HEK293T (cell line): Measurements from ENCODE around the gene MOV10.

Source experiments
- CTCF ChIA-PET: fragments of 350-600 bp; formaldehyde crosslinking; extraction: SDS; loops from one replicate; lab custom pipeline; 2021; ENCODE audit warnings: antibody characterized with exemption, inconsistent platforms; lab: Yijun Ruan, JAX
- POLR2A ChIA-PET: fragments of 350-600 bp; formaldehyde crosslinking; extraction: SDS; loops from one replicate; lab custom pipeline; 2020; ENCODE audit warnings: antibody characterized with exemption, inconsistent platforms; lab: Yijun Ruan, JAX
- DNase-seq: peaks from one replicate; pipeline ENCODE4 v3.0.0; 2012; ENCODE audit warnings: mixed read lengths; ENCODE audit errors: extremely low spot score
- ARNT ChIP-seq: fragments of 450-650 bp; IDR thresholded peaks from 2 replicates; pipeline ENCODE4 v1.6.1; 2017; ENCODE audit warnings: mild to moderate bottlenecking
- BHLHE40 ChIP-seq: fragments of 450-650 bp; IDR thresholded peaks from 2 replicates; pipeline ENCODE4 v1.6.1; 2016; ENCODE audit warnings: mild to moderate bottlenecking, moderate library complexity, borderline replicate concordance
- CTBP1 ChIP-seq: fragments of 450-650 bp; IDR thresholded peaks from 2 replicates; pipeline ENCODE4 v1.6.1; 2016; ENCODE audit warnings: borderline replicate concordance
- ELF4 ChIP-seq: fragments of 450-650 bp; IDR thresholded peaks from 2 replicates; pipeline ENCODE4 v1.6.1; 2017; ENCODE audit warnings: antibody characterized with exemption
- FOXA1 ChIP-seq: fragments of 450-650 bp; IDR thresholded peaks from 2 replicates; pipeline ENCODE4 v1.6.1; 2016; ENCODE audit warnings: mild to moderate bottlenecking
- FOXK2 ChIP-seq: fragments of 450-650 bp; IDR thresholded peaks from 2 replicates; pipeline ENCODE4 v1.6.1; 2016; ENCODE audit warnings: mild to moderate bottlenecking
- FOXM1 ChIP-seq: fragments of 450-650 bp; IDR thresholded peaks from 2 replicates; pipeline ENCODE4 v1.6.1; 2017; ENCODE audit warnings: mild to moderate bottlenecking, borderline replicate concordance
- HDGF ChIP-seq: fragments of 450-650 bp; IDR thresholded peaks from 2 replicates; pipeline ENCODE4 v1.6.1; 2017; ENCODE audit warnings: antibody characterized with exemption, borderline replicate concordance
- L3MBTL2 ChIP-seq: fragments of 450-650 bp; conservative IDR thresholded peaks from 2 replicates; pipeline ENCODE4 v1.6.1; 2016; ENCODE audit warnings: mild to moderate bottlenecking
- LEF1 ChIP-seq: fragments of 450-650 bp; IDR thresholded peaks from 2 replicates; pipeline ENCODE4 v1.6.1; 2017; ENCODE audit warnings: mild to moderate bottlenecking, borderline replicate concordance
- NFRKB ChIP-seq: fragments of 450-650 bp; IDR thresholded peaks from 2 replicates; pipeline ENCODE4 v1.6.1; 2016; ENCODE audit warnings: mild to moderate bottlenecking, moderate library complexity
- SP1 ChIP-seq: fragments of 450-650 bp; IDR thresholded peaks from 2 replicates; pipeline ENCODE4 v1.6.1; 2017
- SUZ12 ChIP-seq: fragments of 450-650 bp; IDR thresholded peaks from 2 replicates; pipeline ENCODE4 v1.6.1; 2016; ENCODE audit warnings: mild to moderate bottlenecking
- TARDBP ChIP-seq: fragments of 450-650 bp; IDR thresholded peaks from 2 replicates; pipeline ENCODE4 v1.6.1; 2016
- ZNF384 ChIP-seq: fragments of 450-650 bp; IDR thresholded peaks from 2 replicates; pipeline ENCODE4 v1.6.1; 2016
- TF ChIP-seq, protein P1 (sequence below): fragments of 450-650 bp; IDR thresholded peaks from 2 replicates; pipeline ENCODE4 v1.6.1; 2016

The MOV10 gene

DNA sequence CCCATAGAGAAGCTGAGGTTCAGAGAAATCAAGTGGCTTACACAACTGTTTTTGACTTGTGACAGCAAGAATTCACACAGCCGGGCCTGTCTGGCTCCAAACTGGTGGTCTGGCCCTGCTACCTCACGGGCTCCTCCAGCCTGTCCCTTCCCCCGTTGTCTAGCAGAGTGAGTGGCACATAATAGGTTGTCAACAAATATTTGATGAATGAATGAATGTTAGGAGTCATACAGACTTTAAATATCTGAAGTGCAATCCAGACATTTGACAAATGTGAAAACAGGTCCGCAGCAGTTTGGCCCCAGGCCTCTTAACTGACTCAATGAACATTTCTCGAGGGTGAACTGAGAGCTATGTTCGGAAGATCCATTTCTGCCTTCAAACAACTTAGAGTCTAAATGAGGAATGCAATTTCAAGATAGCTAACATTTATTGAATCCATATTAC lies 33.6 kb downstream of the MOV10 start:
- POLR2A ChIA-PET: interaction anchor here (0.7 to 2.4 kb wide), 4 partner anchors 7 to 317 kb away, joined by 3 to 17 read pairs (median 11); partner anchors contain the start of genes CAPZA1, MOV10, PPM1J and ST7L
- DNase-seq: no peak
- TF ChIP-seq FOXK2: no peak
- no peak for TF ChIP-seq FOXM1
- TF ChIP-seq BHLHE40: no peak
- TF ChIP-seq ZNF384: no peak
- TF ChIP-seq CTBP1: no peak
- no peak for TF ChIP-seq L3MBTL2
- no peak for TF ChIP-seq SP1
- no peak for TF ChIP-seq NFRKB
- no peak for TF ChIP-seq HDGF
- TF ChIP-seq LEF1: no peak
- no peak for TF ChIP-seq ARNT
- TF ChIP-seq, protein P1, sequence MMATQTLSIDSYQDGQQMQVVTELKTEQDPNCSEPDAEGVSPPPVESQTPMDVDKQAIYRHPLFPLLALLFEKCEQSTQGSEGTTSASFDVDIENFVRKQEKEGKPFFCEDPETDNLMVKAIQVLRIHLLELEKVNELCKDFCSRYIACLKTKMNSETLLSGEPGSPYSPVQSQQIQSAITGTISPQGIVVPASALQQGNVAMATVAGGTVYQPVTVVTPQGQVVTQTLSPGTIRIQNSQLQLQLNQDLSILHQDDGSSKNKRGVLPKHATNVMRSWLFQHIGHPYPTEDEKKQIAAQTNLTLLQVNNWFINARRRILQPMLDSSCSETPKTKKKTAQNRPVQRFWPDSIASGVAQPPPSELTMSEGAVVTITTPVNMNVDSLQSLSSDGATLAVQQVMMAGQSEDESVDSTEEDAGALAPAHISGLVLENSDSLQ: no peak
- TF ChIP-seq FOXA1: no peak
- no peak for TF ChIP-seq SUZ12
- TF ChIP-seq TARDBP: no peak
- no peak for TF ChIP-seq ELF4
- CTCF ChIA-PET: interaction anchor here (0.9 to 2.1 kb wide), 4 partner anchors 8 to 318 kb away, joined by 3 to 9 read pairs (median 8); partner anchors contain the start of gene MOV10

DNA sequence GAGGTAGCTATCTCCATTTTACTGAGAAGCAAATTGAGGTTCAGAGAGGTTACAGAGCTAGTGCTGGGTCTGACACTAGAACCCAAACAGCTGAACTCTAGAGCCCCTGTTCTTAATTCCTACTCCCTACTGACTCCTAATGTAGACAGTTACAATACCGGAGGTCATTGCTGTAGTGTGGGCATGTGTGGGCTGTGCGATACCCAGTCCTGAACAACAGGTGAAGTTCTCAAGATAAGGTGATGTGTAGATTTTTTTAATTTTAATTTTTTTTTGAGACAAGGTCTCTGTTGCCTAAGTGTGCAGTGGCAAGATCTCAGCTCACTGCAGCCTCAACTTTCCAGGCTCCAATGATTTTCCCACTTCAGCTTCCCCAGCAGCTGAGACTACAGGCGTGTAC lies 34.0 kb downstream of the MOV10 start:
- DNase-seq: no peak
- ChIA-PET CTCF (interaction anchor here (0.9 to 2.1 kb wide), 5 partner anchors 8 to 318 kb away, joined by 3 to 9 read pairs (median 7); partner anchors contain the start of gene MOV10), POLR2A (interaction anchor here (2.3 to 2.4 kb wide), 2 partner anchors 34 to 90 kb away, joined by 16 to 17 read pairs; partner anchors contain the start of genes CAPZA1, MOV10 and ST7L)
- TF ChIP-seq NFRKB (no peak), L3MBTL2 (no peak), FOXA1 (no peak), SUZ12 (no peak), HDGF (no peak), TARDBP (no peak), FOXM1 (no peak), ARNT (no peak), LEF1 (no peak), SP1 (no peak)

DNA sequence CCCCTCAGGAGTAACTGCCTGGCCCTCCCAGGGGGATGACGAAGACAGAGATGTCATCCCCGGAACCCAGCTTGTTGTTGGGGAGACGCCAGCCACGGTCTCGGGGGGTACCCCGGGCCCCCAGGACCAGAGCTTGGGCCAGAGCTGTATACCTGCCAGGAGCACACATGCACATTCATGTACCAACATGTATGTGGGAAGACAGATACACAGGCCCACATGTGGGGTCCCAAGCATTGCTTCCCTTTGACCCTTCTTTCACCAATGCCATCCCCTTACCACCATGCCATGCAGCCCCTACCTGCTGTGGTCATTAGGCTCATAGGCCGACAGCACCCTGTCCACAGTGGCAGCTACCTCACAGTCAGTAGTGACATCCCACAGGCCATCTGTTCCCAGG lies 35.7 kb downstream of the MOV10 start:
- TF ChIP-seq ZNF384: no peak
- no peak for TF ChIP-seq TARDBP
- no peak for TF ChIP-seq ELF4
- no peak for TF ChIP-seq NFRKB
- TF ChIP-seq L3MBTL2: no peak
- TF ChIP-seq CTBP1: no peak
- no peak for TF ChIP-seq SP1
- TF ChIP-seq FOXA1: no peak
- TF ChIP-seq LEF1: no peak
- no peak for TF ChIP-seq SUZ12
- TF ChIP-seq FOXK2: no peak
- TF ChIP-seq, protein P1: no peak
- no peak for TF ChIP-seq ARNT
- CTCF ChIA-PET: interaction anchor here (0.6 to 1.0 kb wide), 2 partner anchors 36 to 244 kb away, joined by 4 to 6 read pairs; partner anchors contain the start of gene MOV10
- POLR2A ChIA-PET: interaction anchor here (2.0 to 2.6 kb wide), 2 partner anchors 36 to 91 kb away, joined by 6 to 14 read pairs; partner anchors contain the start of genes CAPZA1, MOV10 and ST7L
- no peak for DNase-seq

DNA sequence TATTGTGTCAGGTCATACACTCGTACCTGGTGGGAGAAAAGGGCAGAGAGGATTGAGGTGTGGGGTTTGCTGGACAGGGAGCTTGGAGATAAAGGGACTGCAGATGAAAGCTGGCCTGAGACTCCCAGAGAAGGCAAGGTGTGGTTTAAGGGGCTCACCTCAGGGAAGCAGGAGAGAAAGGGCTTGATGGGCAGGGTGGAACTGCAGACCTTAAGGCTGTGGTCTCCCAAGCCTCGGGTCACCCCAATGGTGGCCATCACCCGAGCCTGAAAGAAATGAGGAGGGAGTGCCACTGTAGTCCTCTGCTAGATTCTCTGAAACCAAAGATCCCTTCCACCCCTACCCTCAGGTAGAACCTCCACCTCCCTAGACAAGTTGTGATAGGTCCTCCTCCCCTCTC lies 36.1 kb downstream of the MOV10 start:
- TF ChIP-seq FOXM1 (no peak), TARDBP (no peak), BHLHE40 (no peak), SP1 (no peak), HDGF (no peak), SUZ12 (no peak), NFRKB (no peak), ZNF384 (no peak), FOXA1 (no peak), LEF1 (no peak), ELF4 (no peak), FOXK2 (no peak), ARNT (no peak), CTBP1 (no peak), L3MBTL2 (no peak)
- TF ChIP-seq, protein P1: no peak
- CTCF ChIA-PET: interaction anchor here (0.6 to 1.0 kb wide), 2 partner anchors 37 to 243 kb away, joined by 4 to 6 read pairs; partner anchors contain the start of gene MOV10
- no peak for DNase-seq
- POLR2A ChIA-PET: interaction anchor here (2.0 to 2.6 kb wide), 2 partner anchors 36 to 92 kb away, joined by 6 to 14 read pairs; partner anchors contain the start of genes CAPZA1, MOV10 and ST7L

DNA sequence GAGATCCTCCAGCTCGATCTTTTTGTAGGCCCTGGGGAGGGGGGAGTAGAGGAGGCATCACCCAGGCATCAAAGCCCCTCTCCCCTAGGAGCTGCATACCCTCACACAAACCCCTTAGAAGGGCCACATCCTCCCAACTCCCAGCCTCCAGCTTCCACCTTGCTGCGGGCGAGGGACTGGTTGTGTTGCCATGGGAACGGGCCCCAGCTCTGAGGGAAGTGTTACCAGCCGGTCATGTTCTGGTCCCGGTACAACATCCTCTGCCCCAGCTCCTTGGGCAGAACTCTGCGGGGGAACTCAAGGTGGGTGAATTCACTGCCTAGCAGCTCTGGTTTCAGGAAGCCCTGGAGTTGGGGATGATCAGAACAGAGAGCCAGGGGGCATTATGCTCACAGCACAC lies 36.6 kb downstream of the MOV10 start:
- ChIA-PET POLR2A (interaction anchor here (2.0 to 2.6 kb wide), 2 partner anchors 36 to 92 kb away, joined by 6 to 14 read pairs; partner anchors contain the start of genes CAPZA1, MOV10 and ST7L), CTCF (interaction anchor here (1.0 kb wide), 1 partner anchor 37 kb away, joined by 6 read pairs; the partner anchor contains the start of gene MOV10)
- DNase-seq: no peak
- TF ChIP-seq ARNT (no peak), BHLHE40 (no peak), FOXA1 (no peak), ELF4 (no peak), L3MBTL2 (no peak), TARDBP (no peak), NFRKB (no peak), HDGF (no peak), LEF1 (no peak), FOXK2 (no peak), CTBP1 (no peak), FOXM1 (no peak), SUZ12 (no peak), SP1 (no peak), ZNF384 (no peak)
- TF ChIP-seq, protein P1: no peak
